Testis (tissue), 3 donors: ENCODE results near the gene IRF9. TPM values are rescaled to one million over a fixed set of nuclear protein-coding genes. Genes with fewer than 3 reads are reported as not detected.

Experiments used
- DNase-seq: peaks from one replicate; pipeline ENCODE4 v3.0.0-alpha.2; 2019
- H3K27ac ChIP-seq, 2 donors: fragments of 200-600 bp; sonication (generic); one replicate each; pipeline ENCODE4 v1.5.1; 2019
- H3K27me3 ChIP-seq: fragments of 200-600 bp; sonication (generic); one replicate; pipeline ENCODE4 v1.5.1; 2019
- H3K36me3 ChIP-seq: fragments of 200-600 bp; sonication (generic); one replicate; pipeline ENCODE4 v1.5.1; 2017; ENCODE audit warnings: low read depth; ENCODE audit errors: missing control alignments
- H3K4me1 ChIP-seq: fragments of 200-600 bp; sonication (generic); one replicate; pipeline ENCODE4 v1.5.1; 2019
- H3K4me3 ChIP-seq, 2 donors: fragments of 200-600 bp; sonication (generic); one replicate each; pipeline ENCODE4 v1.5.1; 2017 to 2019
- H3K9me3 ChIP-seq: fragments of 200-600 bp; sonication (generic); one replicate; pipeline ENCODE4 v1.5.1; 2017
- CTCF ChIP-seq, 3 experiments: fragments of 450-650 bp in 2 of 3; fragments of 200-600 bp in 1 of 3; sonication (generic) in 1 of 3; IDR thresholded peaks; one replicate each; pipeline ENCODE4 v1.5.1; 2016 to 2019; ENCODE audit warnings: antibody characterized with exemption in 3 of 3, mild to moderate bottlenecking in 2 of 3, moderate library complexity in 1 of 3
- POLR2A ChIP-seq: fragments of 450-650 bp; IDR thresholded peaks from one replicate; pipeline ENCODE4 v1.6.1; 2017; ENCODE audit warnings: antibody characterized with exemption, mild to moderate bottlenecking, moderate library complexity
- WGBS, 2 donors: methylation state at CpG; one replicate each; pipeline ENCODE4 v1.1.5; 2018; 5-methylcytosine and 5-hydroxymethylcytosine counted together
- intact Hi-C: fragments of 100-400 bp; cut with DNase I; formaldehyde crosslinking; loops from one replicate; pipeline ENCODE4 v1.15.1; 2023; ENCODE audit warnings: low total_unique reads
- polyA plus RNA-seq: library from polyadenylated mRNA; stranded (reverse); fragments of 350-450 nt; fragmentation: Illumina TruSeq; extraction: RNeasy Lipid Tissue Mini Kit (QIAGEN cat#74804); gene quantifications from one replicate; pipeline ENCODE4 v1.2.3, GENCODE V29; 2014; ENCODE audit warnings: low read depth, low replicate concordance; ENCODE audit not compliant: insufficient read depth
- total RNA-seq, 2 donors: library from RNA; depleted of rRNA; stranded (reverse); fragments of >200 nt; gene quantifications; one replicate each; pipeline ENCODE4 v1.2.3, GENCODE V29; 2016

IRF9 gene
- total and polyA plus RNA-seq, 3 donors from 2014 or later, result 45.7 to 74.8 (median 56.2) TPM

DNA sequence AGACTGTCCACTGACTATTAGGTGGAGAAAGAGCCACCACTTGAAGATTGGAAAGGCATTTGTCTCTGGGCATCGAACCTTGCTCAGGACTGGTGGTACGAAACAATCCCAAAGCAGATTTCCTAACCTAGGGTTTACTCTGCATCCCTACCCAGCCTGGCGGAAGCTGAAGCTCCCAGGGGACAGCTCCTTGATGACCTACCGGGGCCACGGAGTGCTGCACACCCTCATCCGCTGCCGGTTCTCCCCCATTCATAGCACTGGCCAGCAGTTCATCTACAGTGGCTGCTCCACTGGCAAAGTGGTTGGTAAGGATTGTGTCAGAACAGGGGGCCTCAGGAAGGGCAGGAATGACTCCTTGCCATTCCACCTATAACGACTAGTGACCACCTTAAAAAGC, 39.9 kb upstream of the IRF9 start:
- Histone ChIP-seq H3K27me3 (no peaks in the 10 kb centered on the region), H3K36me3 (no peaks in the 10 kb centered on the region), H3K9me3 (no peaks in the 10 kb centered on the region), H3K27ac (no peak overlapping the region), H3K4me3 (no peak overlapping the region), H3K4me1 (no peaks in the 10 kb centered on the region)
- WGBS, 2 donors, result 93 to 97% methylated on average over 8 of the region's 8 CpGs
- TF ChIP-seq CTCF (IDR thresholded peaks at IDR 0.05) (no peak), POLR2A (no peak)
- no peak for DNase-seq
- intact Hi-C loops, result no loop called here

GRCh38 chr14:24122416-24122815, 38.6 kb upstream of the IRF9 start:
- Histone ChIP-seq H3K27me3 (no peaks in the 10 kb centered on the region), H3K27ac (no peak overlapping the region), H3K4me1 (no peaks in the 10 kb centered on the region), H3K36me3 (no peaks in the 10 kb centered on the region), H3K9me3 (no peaks in the 10 kb centered on the region), H3K4me3 (no peak overlapping the region)
- no peak for DNase-seq
- intact Hi-C loops, result no loop called here
- 97 to 100% methylated on average over 4 of the region's 4 CpGs for WGBS, 2 donors
- TF ChIP-seq POLR2A, result no peak
- no peak for TF ChIP-seq CTCF (IDR thresholded peaks at IDR 0.05)

- TF ChIP-seq CTCF (IDR thresholded peaks at IDR 0.05), result no peak
- TF ChIP-seq POLR2A, result no peak
- intact Hi-C loops, result no loop called here
- Histone ChIP-seq H3K27ac (no peak overlapping the region), H3K27me3 (no peaks in the 10 kb centered on the region), H3K4me1 (no peaks in the 10 kb centered on the region), H3K9me3 (no peaks in the 10 kb centered on the region), H3K4me3 (no peak overlapping the region), H3K36me3 (no peaks in the 10 kb centered on the region)
- DNase-seq, result no peak
- 93 to 99% methylated on average over 5 to 8 of the region's 8 CpGs for WGBS, 2 donors
Measured at GRCh38 chr14:24122898-24123297, 38.2 kb upstream of the IRF9 start.

- H3K4me1 ChIP-seq, result no peaks in the 10 kb centered on the region
- no peak for TF ChIP-seq POLR2A
- TF ChIP-seq CTCF (IDR thresholded peaks at IDR 0.05), result no peak
- no peaks in the 10 kb centered on the region for H3K9me3 ChIP-seq
- H3K36me3 ChIP-seq, result no peaks in the 10 kb centered on the region
- intact Hi-C loops, result no loop called here
- WGBS, 2 donors, result 84 to 91% methylated on average over 9 of the region's 9 CpGs
- H3K27ac ChIP-seq, result no peak overlapping the region
- DNase-seq, result no peak
- H3K4me3 ChIP-seq, result no peak overlapping the region
- no peaks in the 10 kb centered on the region for H3K27me3 ChIP-seq
Measured at GRCh38 chr14:24123424-24124417, 37.3 kb upstream of the IRF9 start.

- intact Hi-C loops, result no loop called here
- H3K4me3 ChIP-seq, result no peak overlapping the region
- H3K4me1 ChIP-seq, result peaks cover 9% of the 10 kb centered on the region
- no peaks in the 10 kb centered on the region for H3K9me3 ChIP-seq
- H3K27ac ChIP-seq, result no peak overlapping the region
- no peak for DNase-seq
- TF ChIP-seq POLR2A (no peak), CTCF (IDR thresholded peaks at IDR 0.05) (no peak)
- H3K27me3 ChIP-seq, result no peaks in the 10 kb centered on the region
- no peaks in the 10 kb centered on the region for H3K36me3 ChIP-seq
Measured at GRCh38 chr14:24126939-24127338, 34.1 kb upstream of the IRF9 start.
